Measurements from ENCODE around the gene C5AR1.

The C5AR1 gene

GRCh38 chr19:47268028-47268427 is 41.6 kb upstream of the C5AR1 start:
- Histone ChIP-seq H3K36me3 (peaks cover 73% of the 10 kb centered on the region), H3K27me3 (ENCODE audit: insufficient read depth, low read depth, severe bottlenecking) (no peaks in the 10 kb centered on the region), H3K27ac (no peak overlapping the region), H3K4me3 (ENCODE audit: low read depth, low read length) (no peak overlapping the region), H3K9me3 (ENCODE audit: severe bottlenecking) (no peaks in the 10 kb centered on the region)
- DNase-seq, result no peak
- no peak for TF ChIP-seq CTCF (IDR thresholded peaks at IDR 0.05; ENCODE audit: low read depth, low read length)

- Histone ChIP-seq H3K27me3 (ENCODE audit: insufficient read depth, low read depth, severe bottlenecking) (no peaks in the 10 kb centered on the region), H3K4me3 (ENCODE audit: low read depth, low read length) (no peak overlapping the region), H3K9me3 (ENCODE audit: severe bottlenecking) (no peaks in the 10 kb centered on the region), H3K27ac (no peak overlapping the region; the same call in 1 of the 2 replicates), H3K36me3 (peaks cover 59% of the 10 kb centered on the region)
- DNase-seq, result no peak
- no peak for TF ChIP-seq CTCF (IDR thresholded peaks at IDR 0.05; ENCODE audit: low read depth, low read length)
These were observed 40.1 kb upstream of the C5AR1 start for GRCh38 chr19:47269596-47269995.

GRCh38 chr19:47270408-47270807 is 39.3 kb upstream of the C5AR1 start:
- no peak for DNase-seq
- Histone ChIP-seq H3K36me3 (peaks cover 56% of the 10 kb centered on the region), H3K27me3 (ENCODE audit: insufficient read depth, low read depth, severe bottlenecking) (no peaks in the 10 kb centered on the region), H3K4me3 (ENCODE audit: low read depth, low read length) (no peak overlapping the region), H3K9me3 (ENCODE audit: severe bottlenecking) (no peaks in the 10 kb centered on the region), H3K27ac (peak overlapping the region; percentile 95)
- no peak for TF ChIP-seq CTCF (IDR thresholded peaks at IDR 0.05; ENCODE audit: low read depth, low read length)

- H3K36me3 ChIP-seq, result peaks cover 49% of the 10 kb centered on the region
These were observed 37.7 kb upstream of the C5AR1 start for GRCh38 chr19:47271949-47272348.

GRCh38 chr19:47272448-47273312 is 37.0 kb upstream of the C5AR1 start:
- DNase-seq, result peak; percentile 98
- no peaks in the 10 kb centered on the region for H3K9me3 ChIP-seq (ENCODE audit: severe bottlenecking)
- peak overlapping the region; percentile 95 for H3K27ac ChIP-seq
- H3K27me3 ChIP-seq (ENCODE audit: insufficient read depth, low read depth, severe bottlenecking), result no peaks in the 10 kb centered on the region
- H3K4me3 ChIP-seq (ENCODE audit: low read depth, low read length), result peak overlapping the region; percentile 94
- peaks cover 42% of the 10 kb centered on the region for H3K36me3 ChIP-seq
- no peak for TF ChIP-seq CTCF (IDR thresholded peaks at IDR 0.05; ENCODE audit: low read depth, low read length)

More at GRCh38 chr19:47271949-47272348, 37.7 kb upstream of the C5AR1 start:
- DNase-seq, result no peak
- Histone ChIP-seq H3K9me3 (ENCODE audit: severe bottlenecking) (no peaks in the 10 kb centered on the region), H3K4me3 (ENCODE audit: low read depth, low read length) (peak overlapping the region; percentile 94), H3K27me3 (ENCODE audit: insufficient read depth, low read depth, severe bottlenecking) (no peaks in the 10 kb centered on the region), H3K27ac (peak overlapping the region; percentile 95)
- no peak for TF ChIP-seq CTCF (IDR thresholded peaks at IDR 0.05; ENCODE audit: low read depth, low read length)
